A549 (cell line): Measurements from ENCODE around the gene SEMA4A. TPM values are rescaled to one million over a fixed set of nuclear protein-coding genes. Genes with fewer than 3 reads are reported as not detected.
A peak's percentile ranks its signal among the peaks of the same experiment; 100 is the strongest.

Experiments used
- ATAC-seq, 2 experiments: fragments of 200-7000 bp in 1 of 2; fragments of >200 bp in 1 of 2; cut with Nextera tagmentation in 1 of 2; cut with Tn5 transposase in 1 of 2; 3 replicates each; pipeline versions ENCODE4 v1.8.0 to v1.9.1; 2018 to 2020; ENCODE audit warnings: mild to moderate bottlenecking in 1 of 2, moderate library complexity in 1 of 2
- CTCF ChIA-PET: fragments of 300-600 bp; sonication (Branson Sonifier 250); formaldehyde crosslinking; extraction: SDS; loops from one replicate; lab custom pipeline; 2021; ENCODE audit warnings: antibody characterized with exemption, inconsistent platforms; lab: Yijun Ruan, JAX
- POLR2A ChIA-PET: fragments of 350-600 bp; formaldehyde crosslinking; extraction: SDS; loops from one replicate; lab custom pipeline; 2021; ENCODE audit warnings: antibody characterized with exemption, inconsistent platforms; lab: Yijun Ruan, JAX
- DNase-seq, 2 experiments: peaks; one replicate each; pipeline versions ENCODE4 v3.0.0 to v3.0.0-alpha.2; 2011 to 2016; ENCODE audit warnings: low read depth in 1 of 2, low spot score in 1 of 2
- FAIRE-seq: peaks from 2 replicates; lab custom pipeline; 2011; peaks lifted over from hg19 to GRCh38; lab: Jason Lieb, UNC
- H3K27ac ChIP-seq, 2 experiments: fragments of >200 bp; sonication (Bioruptor Twin); formaldehyde crosslinking; 3 replicates each; pipeline ENCODE4 v1.5.1; 2016 to 2017
- H3K4me1 ChIP-seq: fragments of >200 bp; sonication (Bioruptor Twin); formaldehyde crosslinking; 3 replicates; pipeline ENCODE4 v1.6.1; 2016
- H3K4me2 ChIP-seq: fragments of >200 bp; sonication (Bioruptor Twin); formaldehyde crosslinking; 3 replicates; pipeline ENCODE4 v1.6.1; 2016
- H3K4me3 ChIP-seq: fragments of >200 bp; sonication (Bioruptor Twin); formaldehyde crosslinking; 3 replicates; pipeline ENCODE4 v1.5.1; 2016
- H3K9me3 ChIP-seq: fragments of >200 bp; sonication (Bioruptor Twin); formaldehyde crosslinking; 3 replicates; pipeline ENCODE4 v1.6.1; 2016
- BHLHE40 ChIP-seq: IDR thresholded peaks from 2 replicates; pipeline ENCODE4 v1.6.1; 2012; ENCODE audit warnings: low read depth, low read length, inconsistent platforms
- EHMT2 ChIP-seq: fragments of 200-600 bp; sonication (generic); IDR thresholded peaks from 2 replicates; pipeline ENCODE4 v1.6.1; 2016; ENCODE audit warnings: antibody characterized with exemption, low read depth, mild to moderate bottlenecking, moderate library complexity
- FOSL2 ChIP-seq, 2 experiments: fragments of 450-650 bp in 1 of 2; fragments of >200 bp in 1 of 2; sonication (Bioruptor Twin) in 1 of 2; formaldehyde crosslinking; IDR thresholded peaks; 2 replicates each; pipeline versions ENCODE4 v1.5.0 to v1.6.1; 2016 to 2020; ENCODE audit warnings: mild to moderate bottlenecking in 1 of 2, moderate library complexity in 1 of 2
- JUN ChIP-seq, 2 experiments: fragments of >200 bp; sonication (Bioruptor Twin); formaldehyde crosslinking; IDR thresholded peaks; 2 replicates in 1 of 2; 3 replicates in 1 of 2; pipeline ENCODE4 v1.6.1; 2016 to 2017
- MAFK ChIP-seq: fragments of 450-650 bp; IDR thresholded peaks from 2 replicates; pipeline ENCODE4 v1.6.1; 2014; ENCODE audit not compliant: partially characterized antibody
- MAZ ChIP-seq: fragments of 150-350 bp; IDR thresholded peaks from 2 replicates; pipeline ENCODE4 v1.6.1; 2014; ENCODE audit warnings: antibody characterized with exemption, low read depth, low read length, borderline replicate concordance
- NR3C1 ChIP-seq: fragments of >200 bp; sonication (Bioruptor Twin); formaldehyde crosslinking; IDR thresholded peaks from 3 replicates; pipeline ENCODE4 v1.6.1; 2017
- RAD21 ChIP-seq, 2 experiments: fragments of >200 bp in 1 of 2; sonication (Bioruptor Twin) in 1 of 2; formaldehyde crosslinking in 1 of 2; IDR thresholded peaks in 1 of 2; conservative IDR thresholded peaks in 1 of 2; 2 replicates in 1 of 2; 3 replicates in 1 of 2; pipeline ENCODE4 v1.6.1; 2012 to 2018; ENCODE audit warnings: inconsistent platforms in 1 of 2
- SREBF2 ChIP-seq: fragments of 450-650 bp; IDR thresholded peaks from 2 replicates; pipeline ENCODE4 v1.6.1; 2014; ENCODE audit warnings: mild to moderate bottlenecking, moderate library complexity
- TFCP2L1 ChIP-seq: fragments of 250-450 bp; sonication (Bioruptor Pico); IDR thresholded peaks from 2 replicates; pipeline ENCODE4 v1.5.0; 2021; ENCODE audit warnings: mild to moderate bottlenecking
- TP53 ChIP-seq: fragments of 250-450 bp; sonication (Bioruptor Pico); IDR thresholded peaks from 2 replicates; pipeline ENCODE4 v1.5.0; 2021; ENCODE audit warnings: mild to moderate bottlenecking, moderate library complexity
- WGBS: methylation state at CpG from one replicate; pipeline ENCODE4 v1.1.6; 2017; ENCODE audit errors: missing lambda C conversion rate; 5-methylcytosine and 5-hydroxymethylcytosine counted together
- polyA plus RNA-seq, 4 experiments: library from polyadenylated mRNA; depleted of rRNA in 3 of 4; stranded (reverse); fragments of >200 nt; fragmentation: RNase III in 1 of 4; extraction: RNeasy Plus Mini Kit Qiagen cat#74134 plus additional on column Dnase treatment in 1 of 4; gene quantifications; 2 replicates in 3 of 4; 3 replicates in 1 of 4; pipeline ENCODE4 v1.2.3, GENCODE V29; 2011 to 2017
- TF ChIP-seq, protein P1 (sequence below): IDR thresholded peaks from 2 replicates; pipeline ENCODE4 v1.6.1; 2012; ENCODE audit warnings: low read depth, borderline replicate concordance
- TF ChIP-seq, protein P2 (sequence below): fragments of 150-350 bp; IDR thresholded peaks from 2 replicates; pipeline ENCODE4 v1.6.1; 2014; ENCODE audit warnings: low read depth, mild to moderate bottlenecking, low read length
- TF ChIP-seq, protein P3 (sequence below): fragments of >200 bp; sonication (Bioruptor Twin); formaldehyde crosslinking; IDR thresholded peaks from 3 replicates; pipeline ENCODE4 v1.5.1; 2016

Gene SEMA4A
- polyA plus RNA-seq, 2 of the 4 experiments (the other 2 are of a cell fraction), result 0.04 to 0.27 TPM

DNA sequence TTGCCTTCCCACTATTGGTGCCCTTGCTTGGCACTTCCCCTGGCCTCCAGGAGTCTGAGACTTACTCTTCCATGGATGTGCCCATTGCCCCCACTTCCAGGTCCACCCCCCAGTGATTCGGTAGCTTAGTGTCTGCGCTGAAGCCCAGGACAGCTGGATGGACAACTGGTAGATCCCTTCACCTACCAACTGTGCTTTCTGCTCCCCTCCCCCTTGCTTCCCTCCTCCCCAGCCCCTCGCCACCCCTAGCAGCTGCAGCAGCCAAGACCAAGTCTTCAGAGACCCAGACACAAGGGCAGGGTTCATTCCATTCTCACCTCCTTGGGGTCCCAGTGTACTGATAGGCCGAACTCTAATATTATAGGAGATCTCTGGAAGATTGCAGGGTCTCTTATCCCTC is 31.9 kb upstream of the SEMA4A start:
- ChIA-PET CTCF (interaction anchor here (14.1 to 54.8 kb wide), 3 partner anchors 4 to 26 kb away, joined by 313 to 2239 read pairs (median 313); partner anchors contain the start of genes LMNA and MEX3A), POLR2A (interaction anchor here (0.5 to 1.7 kb wide), 2 partner anchors 9 to 15 kb away, joined by 3 to 7 read pairs; no protein-coding TSS in a partner anchor)
- DNase-seq, result no peak
- Histone ChIP-seq H3K9me3 (no peaks in the 10 kb centered on the region), H3K4me2 (peak overlapping the region; percentile 91), H3K27ac (peak overlapping the region; percentile 95 to 98), H3K4me1 (peaks cover 95% of the 10 kb centered on the region), H3K4me3 (no peak overlapping the region; the same call in 2 of the 3 replicates)
- TF ChIP-seq EHMT2, result no peak
- TF ChIP-seq, protein P1, sequence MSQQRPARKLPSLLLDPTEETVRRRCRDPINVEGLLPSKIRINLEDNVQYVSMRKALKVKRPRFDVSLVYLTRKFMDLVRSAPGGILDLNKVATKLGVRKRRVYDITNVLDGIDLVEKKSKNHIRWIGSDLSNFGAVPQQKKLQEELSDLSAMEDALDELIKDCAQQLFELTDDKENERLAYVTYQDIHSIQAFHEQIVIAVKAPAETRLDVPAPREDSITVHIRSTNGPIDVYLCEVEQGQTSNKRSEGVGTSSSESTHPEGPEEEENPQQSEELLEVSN, result no peak
- no peak for TF ChIP-seq TFCP2L1
- TF ChIP-seq MAZ, result no peak
- no peak for TF ChIP-seq RAD21 (conservative IDR thresholded peaks at IDR 0.05 in 1 of 2, IDR thresholded peaks at IDR 0.05 in 1 of 2)
- TF ChIP-seq, protein P2, sequence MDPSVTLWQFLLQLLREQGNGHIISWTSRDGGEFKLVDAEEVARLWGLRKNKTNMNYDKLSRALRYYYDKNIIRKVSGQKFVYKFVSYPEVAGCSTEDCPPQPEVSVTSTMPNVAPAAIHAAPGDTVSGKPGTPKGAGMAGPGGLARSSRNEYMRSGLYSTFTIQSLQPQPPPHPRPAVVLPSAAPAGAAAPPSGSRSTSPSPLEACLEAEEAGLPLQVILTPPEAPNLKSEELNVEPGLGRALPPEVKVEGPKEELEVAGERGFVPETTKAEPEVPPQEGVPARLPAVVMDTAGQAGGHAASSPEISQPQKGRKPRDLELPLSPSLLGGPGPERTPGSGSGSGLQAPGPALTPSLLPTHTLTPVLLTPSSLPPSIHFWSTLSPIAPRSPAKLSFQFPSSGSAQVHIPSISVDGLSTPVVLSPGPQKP, result no peak
- no peak for TF ChIP-seq FOSL2 (IDR thresholded peaks at IDR 0.05)
- TF ChIP-seq FOSL2 (CRISPR knock-in tag; IDR thresholded peaks at IDR 0.05), result no peak
- no peak for TF ChIP-seq TP53 (CRISPR knock-in tag)
- TF ChIP-seq JUN (IDR thresholded peaks at IDR 0.05), result no peak
- no peak for TF ChIP-seq NR3C1
- WGBS, result 62% methylated on average over 3 of the region's 4 CpGs
- no peak for FAIRE-seq
- ATAC-seq, result no peak

DNA sequence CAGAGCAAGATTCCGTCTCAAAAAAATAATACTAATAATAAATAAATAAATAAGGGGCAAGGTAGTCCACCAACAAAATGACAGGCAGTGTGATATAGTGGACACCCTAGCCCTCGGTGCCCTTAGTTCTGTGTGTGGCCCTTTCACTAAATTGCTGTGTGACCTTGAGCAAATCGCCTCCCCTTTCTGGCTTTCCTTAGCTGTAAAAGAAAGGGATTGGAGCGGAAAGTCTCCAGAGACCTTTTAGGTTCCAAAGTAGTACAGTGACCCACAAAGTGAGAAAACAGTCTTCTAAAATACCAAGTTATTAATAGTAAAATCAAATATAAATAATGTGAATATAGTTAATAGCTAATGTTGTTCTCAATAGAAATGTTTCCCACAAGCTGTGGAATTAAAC is 31.3 kb upstream of the SEMA4A start:
- Histone ChIP-seq H3K9me3 (no peaks in the 10 kb centered on the region), H3K4me2 (peak overlapping the region; percentile 91), H3K27ac (peak overlapping the region; percentile 95 to 98)
- POLR2A ChIA-PET, result interaction anchor here (2.2 kb wide), 1 partner anchor 7 kb away, joined by 37 read pairs; the partner anchor contains the start of gene LMNA
- CTCF ChIA-PET, result interaction anchor here (14.1 to 54.8 kb wide), 3 partner anchors 4 to 26 kb away, joined by 313 to 2239 read pairs (median 313); partner anchors contain the start of genes LMNA and MEX3A
- 15% methylated on average over 4 of the region's 4 CpGs for WGBS
- TF ChIP-seq MAZ (no peak), BHLHE40 (no peak), TP53 (CRISPR knock-in tag) (no peak), SREBF2 (no peak), MAFK (no peak)
- TF ChIP-seq, protein P3, sequence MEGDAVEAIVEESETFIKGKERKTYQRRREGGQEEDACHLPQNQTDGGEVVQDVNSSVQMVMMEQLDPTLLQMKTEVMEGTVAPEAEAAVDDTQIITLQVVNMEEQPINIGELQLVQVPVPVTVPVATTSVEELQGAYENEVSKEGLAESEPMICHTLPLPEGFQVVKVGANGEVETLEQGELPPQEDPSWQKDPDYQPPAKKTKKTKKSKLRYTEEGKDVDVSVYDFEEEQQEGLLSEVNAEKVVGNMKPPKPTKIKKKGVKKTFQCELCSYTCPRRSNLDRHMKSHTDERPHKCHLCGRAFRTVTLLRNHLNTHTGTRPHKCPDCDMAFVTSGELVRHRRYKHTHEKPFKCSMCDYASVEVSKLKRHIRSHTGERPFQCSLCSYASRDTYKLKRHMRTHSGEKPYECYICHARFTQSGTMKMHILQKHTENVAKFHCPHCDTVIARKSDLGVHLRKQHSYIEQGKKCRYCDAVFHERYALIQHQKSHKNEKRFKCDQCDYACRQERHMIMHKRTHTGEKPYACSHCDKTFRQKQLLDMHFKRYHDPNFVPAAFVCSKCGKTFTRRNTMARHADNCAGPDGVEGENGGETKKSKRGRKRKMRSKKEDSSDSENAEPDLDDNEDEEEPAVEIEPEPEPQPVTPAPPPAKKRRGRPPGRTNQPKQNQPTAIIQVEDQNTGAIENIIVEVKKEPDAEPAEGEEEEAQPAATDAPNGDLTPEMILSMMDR, result no peak
- TF ChIP-seq, protein P2, result no peak
- TF ChIP-seq, all 56 proteins: peak for 0
- FAIRE-seq (no peak), ATAC-seq (no peak), DNase-seq (no peak)
- H3K4me1 ChIP-seq, result peaks cover 96% of the 10 kb centered on the region
- H3K4me3 ChIP-seq, result peak overlapping the region; percentile 28; the same call in 2 of the 3 replicates
